HPDE6-E6E7 (cell line): Measurements from ENCODE around the gene ZGLP1.
A peak's percentile ranks its signal among the peaks of the same experiment; 100 is the strongest.

Experiments
- DNase-seq: peaks from one replicate; pipeline ENCODE4 v3.0.0; 2011; ENCODE audit warnings: missing footprints; ENCODE audit errors: extremely low spot score

Gene ZGLP1

GRCh38 chr19:10277795-10278589, 31.6 kb downstream of the ZGLP1 start:
- no peak for DNase-seq

GRCh38 chr19:10274589-10274988, 35.0 kb downstream of the ZGLP1 start:
- no peak for DNase-seq

GRCh38 chr19:10271543-10272086, 38.0 kb downstream of the ZGLP1 start:
- DNase-seq = no peak

- no peak for DNase-seq
These were observed 38.8 kb downstream of the ZGLP1 start, which contains the start of gene ICAM1 for GRCh38 chr19:10270616-10271394. TSS of gene ICAM1 (plus strand) at chr19:10271120. CDS start at chr19:10271160, 40 bp downstream.

GRCh38 chr19:10270180-10270615, 39.4 kb downstream of the ZGLP1 start:
- DNase-seq = no peak

- DNase-seq = no peak
These were observed 40.1 kb downstream of the ZGLP1 start for GRCh38 chr19:10269333-10270179.

GRCh38 chr19:10268071-10268470, 41.5 kb downstream of the ZGLP1 start:
- DNase-seq = no peak

GRCh38 chr19:10266706-10267105, 42.9 kb downstream of the ZGLP1 start:
- no peak for DNase-seq

- no peak for DNase-seq
These were observed 46.8 kb downstream of the ZGLP1 start for GRCh38 chr19:10262771-10263170.

- peak; percentile 64 for DNase-seq
These were observed 49.5 kb downstream of the ZGLP1 start for GRCh38 chr19:10260141-10260584.

- no peak for DNase-seq
These were observed 50.3 kb downstream of the ZGLP1 start for GRCh38 chr19:10259162-10259905.

GRCh38 chr19:10258080-10258710, 51.4 kb downstream of the ZGLP1 start:
- DNase-seq = no peak

- DNase-seq = no peak
These were observed 52.5 kb downstream of the ZGLP1 start for GRCh38 chr19:10256970-10257615.

- no peak for DNase-seq
These were observed 53.1 kb downstream of the ZGLP1 start for GRCh38 chr19:10256551-10256950.

- DNase-seq = no peak
These were observed 54.3 kb downstream of the ZGLP1 start for GRCh38 chr19:10255358-10255757.
